GM12878 (cell line): Measurements from ENCODE around the gene SAYSD1. TPM values are rescaled to one million over a fixed set of nuclear protein-coding genes. Genes with fewer than 3 reads are reported as not detected.

Experiments
- ATAC-seq: fragments of 200-7000 bp; cut with Tn5 transposase; 3 replicates; pipeline ENCODE4 v1.9.1; 2020; ENCODE audit warnings: mild to moderate bottlenecking, moderate library complexity
- BruUV-seq: library from RNA; stranded (reverse); fragments of 400-500 nt; replicated peaks from 2 replicates; lab custom pipeline; 2021; lab: Mats Ljungman, UMichigan
- CTCF ChIA-PET: fragments of 300-600 bp; sonication (Branson Sonifier 250); formaldehyde crosslinking; extraction: SDS; loops from one replicate; lab custom pipeline; 2021; ENCODE audit warnings: inconsistent platforms; lab: Yijun Ruan, JAX
- POLR2A ChIA-PET: fragments of 350-600 bp; formaldehyde crosslinking; extraction: SDS; loops from one replicate; lab custom pipeline; 2021; ENCODE audit warnings: inconsistent platforms; lab: Charles Lee
- RAD21 ChIA-PET: fragments of 300-600 bp; sonication (Branson Sonifier 250); formaldehyde crosslinking; loops from one replicate; lab custom pipeline; 2023; ENCODE audit warnings: antibody characterized with exemption; ENCODE audit not compliant: unreplicated experiment; lab: Charles Lee
- SMC1A ChIA-PET: fragments of 300-600 bp; sonication (Branson Sonifier 250); formaldehyde crosslinking; loops from one replicate; lab custom pipeline; 2023; ENCODE audit not compliant: unreplicated experiment, uncharacterized antibody; lab: Charles Lee
- DNase-seq: peaks from one replicate; pipeline ENCODE4 v3.0.0-alpha.2; 2011; ENCODE audit warnings: low read depth, low spot score
- FAIRE-seq: peaks from 3 replicates; lab custom pipeline; 2011; peaks lifted over from hg19 to GRCh38; lab: Jason Lieb, UNC
- H2AFZ ChIP-seq: 2 replicates; pipeline ENCODE4 v1.6.0; 2011; ENCODE audit warnings: low read depth, low read length, control low read depth; ENCODE audit not compliant: control insufficient read depth
- H3K27ac ChIP-seq: 2 replicates; pipeline ENCODE4 v1.5.1; 2011; ENCODE audit warnings: control low read depth; ENCODE audit not compliant: control insufficient read depth, insufficient read depth
- H3K27me3 ChIP-seq, 2 experiments: replicated peaks in 1 of 2; 2 replicates each; pipeline versions ENCODE4 v1.6.0 to v1.6.1; 2011; ENCODE audit warnings: low read length in 1 of 2; ENCODE audit not compliant: control insufficient read depth in 2 of 2, insufficient read depth in 2 of 2
- H3K36me3 ChIP-seq, 2 experiments: 2 replicates each; pipeline ENCODE4 v1.5.1; 2011; ENCODE audit warnings: low read length in 1 of 2; ENCODE audit not compliant: control insufficient read depth in 2 of 2, insufficient read depth in 2 of 2
- H3K4me1 ChIP-seq: 2 replicates; pipeline ENCODE4 v1.6.1; 2011; ENCODE audit warnings: mild to moderate bottlenecking, low read length, moderate library complexity, mixed read lengths; ENCODE audit not compliant: control insufficient read depth, insufficient read depth
- H3K4me2 ChIP-seq: 2 replicates; pipeline ENCODE4 v1.6.0; 2011; ENCODE audit warnings: control low read depth; ENCODE audit not compliant: control insufficient read depth, insufficient read depth
- H3K4me3 ChIP-seq: fragments of 200-600 bp; sonication (generic); 2 replicates; pipeline ENCODE4 v1.5.1; 2016
- H3K79me2 ChIP-seq: 2 replicates; pipeline ENCODE4 v1.6.0; 2011; ENCODE audit warnings: low read length; ENCODE audit not compliant: control insufficient read depth, insufficient read depth
- H3K9ac ChIP-seq: 2 replicates; pipeline ENCODE4 v1.8.0; 2011; ENCODE audit warnings: low read length, control low read depth, mixed read lengths; ENCODE audit not compliant: control insufficient read depth, insufficient read depth
- H3K9me3 ChIP-seq: replicated peaks from 3 replicates; pipeline ENCODE4 v1.5.1; 2011; ENCODE audit warnings: mild to moderate bottlenecking, low read length; ENCODE audit not compliant: control insufficient read depth, insufficient read depth
- H4K20me1 ChIP-seq: 2 replicates; pipeline ENCODE4 v1.6.0; 2011; ENCODE audit not compliant: control insufficient read depth, insufficient read depth
- CHD1 ChIP-seq: IDR thresholded peaks from 2 replicates; pipeline ENCODE4 v1.6.1; 2012; ENCODE audit warnings: low read depth, low read length, improper control_type of control experiment
- CTCF ChIP-seq, 3 experiments: IDR thresholded peaks in 2 of 3; conservative IDR thresholded peaks in 1 of 3; 2 replicates each; pipeline ENCODE4 v1.5.1; 2011; ENCODE audit warnings: low read depth in 3 of 3, low read length in 3 of 3, mild to moderate bottlenecking in 3 of 3, control low read depth in 2 of 3, moderate library complexity in 2 of 3, inconsistent platforms in 1 of 3, mixed read lengths in 1 of 3; ENCODE audit not compliant: control insufficient read depth in 2 of 3, insufficient read depth in 1 of 3; ENCODE audit errors: extremely low read depth in 1 of 3
- MAX ChIP-seq: IDR thresholded peaks from 2 replicates; pipeline ENCODE4 v1.6.1; 2012; ENCODE audit warnings: low read depth, low read length, improper control_type of control experiment
- MXI1 ChIP-seq: fragments of 150-350 bp; IDR thresholded peaks from 2 replicates; pipeline ENCODE4 v1.6.1; 2011; ENCODE audit warnings: low read depth, mild to moderate bottlenecking, inconsistent platforms, low read length, improper control_type of control experiment
- MYB ChIP-seq: fragments of 150-350 bp; IDR thresholded peaks from 2 replicates; pipeline ENCODE4 v1.6.1; 2014; ENCODE audit warnings: mild to moderate bottlenecking, low read depth, low read length, borderline replicate concordance
- MYC ChIP-seq: IDR thresholded peaks from 2 replicates; pipeline ENCODE4 v1.6.1; 2011; ENCODE audit warnings: mild to moderate bottlenecking, low read length, moderate library complexity, inconsistent platforms; ENCODE audit not compliant: insufficient read depth, insufficient replicate concordance, insufficient read length, severe bottlenecking
- TARDBP ChIP-seq: IDR thresholded peaks from 2 replicates; pipeline ENCODE4 v1.6.1; 2016; ENCODE audit warnings: borderline replicate concordance
- ZBTB4 ChIP-seq: fragments of 450-650 bp; formaldehyde crosslinking; IDR thresholded peaks from 2 replicates; pipeline ENCODE4 v1.4.0; 2022; ENCODE audit warnings: mild to moderate bottlenecking, moderate library complexity
- ZNF687 ChIP-seq: fragments of 450-650 bp; IDR thresholded peaks from 2 replicates; pipeline ENCODE4 v1.6.1; 2017; ENCODE audit warnings: mild to moderate bottlenecking, moderate library complexity
- WGBS: methylation state at CpG from one replicate; pipeline ENCODE4 v1.1.6; 2016; ENCODE audit warnings: low lambda C conversion rate; ENCODE audit not compliant: insufficient replicate concordance, insufficient coverage; ENCODE audit errors: missing lambda C conversion rate; 5-methylcytosine and 5-hydroxymethylcytosine counted together
- in situ Hi-C: fragments of 300-500 bp; cut with MboI; formaldehyde crosslinking; loops from 9 replicates; pipeline ENCODE4 v1.14.3; 2018; ENCODE audit warnings: mixed read lengths
- intact Hi-C: fragments of 100-400 bp; cut with micrococcal nuclease; formaldehyde crosslinking; loops from one replicate; pipeline ENCODE4 v1.14.2; 2022; ENCODE audit not compliant: unreplicated experiment
- polyA plus RNA-seq, 11 experiments: library from polyadenylated mRNA; depleted of rRNA in 4 of 11; unstranded in 6 of 11; stranded (reverse) in 5 of 11; fragments of >200 nt; fragmentation: Nextera tagmentation in 4 of 11; fragmentation: Illumina TruSeq in 1 of 11; extraction: Ambion mirVana in 4 of 11; extraction: Trizol in 1 of 11; gene quantifications; 1 replicate in 1 of 11; 2 replicates in 10 of 11; pipeline versions ENCODE4 v1.2.1 to v1.2.3, GENCODE V29; 2011 to 2016; ENCODE audit warnings: inconsistent platforms in 2 of 11, missing spikeins in 2 of 11, low read depth in 1 of 11
- total RNA-seq, 4 experiments: library from RNA; depleted of rRNA in 3 of 4; stranded (reverse); fragments of >200 nt in 3 of 4; fragmentation: Illumina TruSeq in 1 of 4; extraction: Trizol in 1 of 4; gene quantifications; 2 replicates each; pipeline versions ENCODE4 v1.2.1 to v1.2.3, GENCODE V29; 2013 to 2021

SAYSD1 gene
- total and polyA plus RNA-seq, 10 of the 15 experiments (the other 5 are each of a cell fraction or from before 2014, with no cell fraction given): 1.5 to 7.3 (median 6.4) TPM

GRCh38 chr6:39074486-39074885 is 40.5 kb downstream of the SAYSD1 start (continued):
- TF ChIP-seq ZNF687: no peak
- no peak for TF ChIP-seq CHD1

- no TSS peak for BruUV-seq
- Histone ChIP-seq H3K27me3 (no peaks in the 10 kb centered on the region), H3K36me3 (no peaks in the 10 kb centered on the region), H3K27ac (no peak overlapping the region), H3K4me2 (no peak overlapping the region), H3K79me2 (no peaks in the 10 kb centered on the region), H3K9ac (no peak overlapping the region), H4K20me1 (no peaks in the 10 kb centered on the region), H2AFZ (no peak overlapping the region), H3K4me1 (peaks cover 17% of the 10 kb centered on the region; the same call in 1 of the 2 replicates), H3K9me3 (no peaks in the 10 kb centered on the region), H3K4me3 (no peak overlapping the region)
- DNase-seq (no peak), FAIRE-seq (no peak), ATAC-seq (no peak)
- WGBS: 46% methylated on average over 17 of the region's 17 CpGs
- CTCF ChIA-PET: no interaction called here
- POLR2A ChIA-PET: no interaction called here
- SMC1A ChIA-PET: no interaction called here
- intact Hi-C loops (no loop called here), in situ Hi-C loops (no loop called here)
- RAD21 ChIA-PET: no interaction called here
- TF ChIP-seq MXI1 (no peak), MYC (no peak), ZBTB4 (CRISPR knock-in tag) (no peak), TARDBP (no peak), MYB (no peak), MAX (no peak), CTCF (IDR thresholded peaks at IDR 0.05 in 2 of 3, conservative IDR thresholded peaks at IDR 0.05 in 1 of 3; ENCODE audit: control insufficient read depth in 2 of 3, extremely low read depth in 1 of 3, insufficient read depth in 1 of 3, low read depth in 3 of 3, low read length in 3 of 3) (no peak)
Measured at GRCh38 chr6:39073471-39074355, 41.3 kb downstream of the SAYSD1 start.
